NCI-H2227 (cell line): ENCODE data around the gene EPG5.
"Not testable (repeated sequence)": the region's sequence is repeated elsewhere in the genome, so short reads cannot be mapped to it uniquely, and the experiment has no call there.

Source experiments
- DNase-seq: peaks from one replicate; lab custom pipeline; 2025; ENCODE audit not compliant: unreplicated experiment; lab: John Stamatoyannopoulos, UW

Gene EPG5

DNA sequence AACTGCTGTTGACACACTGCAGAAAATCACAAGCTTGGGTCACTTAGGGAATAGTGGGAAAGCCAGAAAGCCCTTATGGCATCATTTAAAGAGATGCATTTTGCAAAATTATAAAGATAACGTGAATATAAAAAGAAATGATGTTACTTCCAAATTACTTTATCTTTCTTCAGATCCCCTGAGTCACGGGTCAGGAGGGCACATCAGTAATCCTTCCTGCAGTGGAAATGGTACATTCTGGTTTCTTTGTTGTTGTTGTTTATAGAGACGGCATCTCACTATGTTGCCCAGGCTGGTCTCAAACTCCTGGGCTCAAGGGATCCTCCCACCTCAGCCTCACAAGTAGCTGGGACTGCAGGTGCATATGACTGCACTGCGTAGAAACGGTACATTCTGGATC is 9.8 kb upstream of the EPG5 start:
- no peak for DNase-seq

DNA sequence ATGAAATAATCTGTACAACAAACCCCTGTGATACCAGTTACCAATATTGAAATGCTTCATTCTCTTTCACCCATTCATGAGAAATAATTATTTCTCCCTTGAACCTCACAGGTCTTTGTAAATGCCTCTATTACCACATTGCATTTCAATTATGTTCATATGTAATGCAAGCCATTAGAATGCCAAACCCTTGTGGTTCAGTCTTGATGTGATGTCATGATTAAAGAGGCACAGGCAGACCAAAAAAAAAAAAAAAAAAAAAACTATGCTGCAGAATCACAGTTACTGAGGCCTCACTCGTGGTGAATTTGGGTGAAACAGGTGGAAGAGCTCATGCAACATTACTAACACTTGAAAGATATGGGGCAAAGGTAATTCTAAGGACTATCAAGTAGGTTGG is 9.4 kb upstream of the EPG5 start:
- DNase-seq: no peak

DNA sequence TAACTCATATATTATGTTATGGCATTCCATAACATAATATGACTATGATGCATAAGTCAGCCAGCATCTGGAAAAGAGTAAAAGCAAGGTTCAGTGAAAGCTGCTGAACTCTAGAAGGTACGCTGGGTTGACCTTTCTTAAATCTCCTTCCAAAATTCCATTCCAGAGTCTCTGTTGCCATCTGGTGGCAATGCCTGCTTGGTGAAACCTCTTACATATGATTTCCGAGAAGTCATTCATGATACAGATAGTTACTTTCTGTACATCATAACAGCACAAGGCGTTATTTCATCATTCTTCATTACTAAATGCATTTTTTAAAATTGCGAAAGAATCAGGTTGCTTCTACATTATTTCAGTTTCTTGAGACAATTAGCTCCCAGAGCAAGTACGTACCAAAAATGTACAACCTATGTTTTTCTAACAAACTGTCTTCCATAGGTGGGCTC is 7.0 kb upstream of the EPG5 start:
- peak; percentile 78 for DNase-seq

DNA sequence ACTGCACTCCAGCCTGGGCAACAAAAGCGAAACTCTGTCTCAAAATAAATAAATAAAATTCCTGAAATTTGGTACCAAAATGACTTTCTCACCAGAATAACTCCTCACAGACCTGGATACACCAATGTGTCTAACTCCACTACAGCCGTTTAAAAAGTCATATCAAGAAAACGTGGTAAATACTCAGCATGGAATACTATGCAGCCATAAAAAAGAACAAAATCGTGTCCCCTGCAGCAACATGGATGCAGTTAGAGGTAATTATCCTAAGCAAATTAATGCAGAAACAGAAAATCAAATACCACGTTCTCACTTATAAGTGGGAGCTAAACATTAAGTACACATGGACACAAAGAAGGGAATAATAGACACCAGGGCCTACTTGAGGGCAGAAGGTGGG is 2.2 kb downstream of the EPG5 start:
- DNase-seq: not testable (repeated sequence)

GRCh38 chr18:45962866-45963265 is 4.3 kb downstream of the EPG5 start:
- DNase-seq: no peak

- no peak for DNase-seq
Measured at GRCh38 chr18:45962461-45962860, 4.7 kb downstream of the EPG5 start.

DNA sequence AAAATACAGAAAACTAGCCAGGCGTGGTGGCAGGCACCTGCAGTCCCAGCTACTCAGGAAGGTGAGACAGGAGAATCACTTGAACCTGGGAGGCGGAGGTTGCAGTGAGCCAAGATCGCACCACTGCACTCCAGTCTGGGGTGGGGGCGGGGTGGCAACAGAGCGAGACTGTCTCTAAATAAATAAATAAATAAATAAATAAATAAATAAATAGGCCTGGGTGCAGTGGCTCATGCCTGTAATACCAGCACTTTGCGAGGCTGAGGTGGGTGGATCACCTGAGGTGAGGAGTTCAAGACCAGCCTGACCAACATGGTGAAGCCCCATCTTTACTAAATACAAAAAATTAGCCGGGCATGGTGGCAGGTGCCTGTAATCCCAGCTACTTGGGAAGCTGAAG is 7.6 kb downstream of the EPG5 start:
- DNase-seq: not testable (repeated sequence)

DNA sequence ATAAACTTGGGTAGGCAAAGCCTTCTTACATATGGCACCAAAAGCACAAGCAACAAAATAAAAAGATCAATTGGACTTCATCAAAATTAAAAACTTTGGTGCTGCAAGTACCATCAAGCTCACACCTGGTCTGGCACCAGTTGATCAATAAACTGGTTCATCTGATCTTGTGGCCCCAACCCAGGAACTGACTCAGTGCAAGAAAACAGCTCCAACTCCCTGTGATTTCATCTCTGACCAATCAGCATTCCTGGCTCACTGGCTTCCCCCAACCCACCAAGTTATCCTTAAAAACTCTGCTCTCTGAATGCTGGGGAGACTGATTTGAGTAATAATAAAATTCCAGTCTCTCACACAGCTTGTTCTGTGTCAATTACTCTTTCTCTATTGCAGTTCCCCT is 8.4 kb downstream of the EPG5 start:
- no peak for DNase-seq

DNA sequence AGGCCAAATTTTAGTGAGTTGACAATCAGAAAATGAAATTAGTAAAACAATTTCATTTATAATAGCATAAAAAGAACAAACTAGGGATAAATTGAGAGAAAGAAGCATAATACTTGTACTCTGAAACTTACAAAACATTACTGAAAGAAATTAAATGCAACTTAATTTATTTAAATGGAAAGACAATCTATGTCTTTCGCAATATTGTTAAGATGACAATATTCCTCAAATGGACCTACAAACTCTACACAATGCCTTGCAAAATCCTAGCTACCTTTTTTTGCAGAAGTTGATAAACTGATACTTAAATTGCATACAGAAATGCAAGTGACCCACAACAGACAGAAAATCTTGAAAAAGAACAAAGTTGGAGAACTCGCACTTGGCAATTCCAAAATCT is 9.1 kb downstream of the EPG5 start:
- no peak for DNase-seq

DNA sequence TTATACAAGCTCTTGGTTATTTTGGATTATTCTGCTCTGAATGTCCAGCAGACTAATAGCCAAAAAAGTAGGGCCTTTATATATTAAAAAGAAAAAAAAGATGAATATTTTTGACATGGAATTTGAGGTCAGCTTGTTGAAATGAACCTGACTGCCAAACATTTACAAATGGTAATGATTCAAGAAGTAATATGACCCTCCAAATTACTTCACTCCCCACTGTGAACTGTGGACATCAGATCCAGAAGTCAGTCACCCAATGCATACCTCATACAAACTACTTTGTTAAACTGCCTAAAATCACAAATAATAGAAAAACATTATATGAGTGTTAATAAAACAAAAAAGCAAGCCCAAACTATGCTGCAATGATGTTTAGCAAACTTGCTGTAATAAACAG is 10.0 kb downstream of the EPG5 start:
- no peak for DNase-seq

- no peak for DNase-seq
Measured at GRCh38 chr18:45954070-45954934, 12.8 kb downstream of the EPG5 start.

DNA sequence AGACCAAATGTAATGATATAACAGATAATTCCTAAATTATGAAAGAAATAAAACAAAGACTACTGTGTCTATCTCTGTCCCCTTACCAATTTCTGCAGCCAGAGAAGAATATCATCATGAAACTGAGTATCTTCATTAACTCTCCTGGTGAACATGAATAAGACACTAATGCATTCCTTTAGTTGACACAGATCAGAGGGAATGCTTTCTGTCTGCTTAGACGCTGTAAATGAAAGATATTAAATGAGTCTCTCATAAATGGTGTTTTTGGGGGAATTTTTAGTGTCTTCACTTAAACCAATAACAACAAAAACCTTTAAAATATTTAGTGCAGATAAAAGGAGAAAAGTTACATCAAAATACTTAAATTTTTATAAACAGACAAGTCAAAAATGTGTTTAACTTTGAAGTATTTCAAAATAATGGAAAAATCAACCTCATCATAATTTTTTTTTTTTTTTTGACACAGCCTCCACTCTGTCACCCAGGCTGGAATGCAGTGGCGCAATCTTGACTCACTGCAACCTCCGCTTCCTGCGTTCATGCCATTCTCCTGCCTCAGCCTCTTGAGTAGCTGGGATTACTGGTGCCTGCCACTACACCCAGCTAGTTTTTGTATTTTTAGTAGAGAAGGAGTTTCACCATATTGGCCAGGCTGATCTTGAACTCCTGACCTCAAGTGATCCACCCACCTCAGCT is 16.0 kb downstream of the EPG5 start:
- no peak for DNase-seq

GRCh38 chr18:45945669-45946068 is 21.5 kb downstream of the EPG5 start:
- DNase-seq: no peak

DNA sequence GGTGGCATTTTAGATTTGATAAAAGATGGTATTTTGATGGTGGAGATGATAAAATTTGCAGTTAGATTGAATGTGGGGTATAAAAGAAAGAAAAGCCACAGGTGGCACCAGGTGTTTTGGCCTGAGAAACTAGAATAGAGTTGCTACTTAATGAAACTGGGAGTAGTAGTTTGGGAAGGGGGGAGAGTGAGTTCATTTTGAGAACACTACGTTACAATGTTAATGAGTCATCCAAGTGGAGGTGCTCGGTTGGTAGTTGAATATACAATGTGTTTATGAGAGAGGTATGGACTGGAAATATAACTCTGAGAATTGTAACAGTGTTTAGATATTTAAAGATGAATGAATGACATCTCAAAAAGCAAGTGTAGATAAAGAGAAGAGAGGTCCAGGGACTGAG is 26.4 kb downstream of the EPG5 start:
- DNase-seq: no peak

DNA sequence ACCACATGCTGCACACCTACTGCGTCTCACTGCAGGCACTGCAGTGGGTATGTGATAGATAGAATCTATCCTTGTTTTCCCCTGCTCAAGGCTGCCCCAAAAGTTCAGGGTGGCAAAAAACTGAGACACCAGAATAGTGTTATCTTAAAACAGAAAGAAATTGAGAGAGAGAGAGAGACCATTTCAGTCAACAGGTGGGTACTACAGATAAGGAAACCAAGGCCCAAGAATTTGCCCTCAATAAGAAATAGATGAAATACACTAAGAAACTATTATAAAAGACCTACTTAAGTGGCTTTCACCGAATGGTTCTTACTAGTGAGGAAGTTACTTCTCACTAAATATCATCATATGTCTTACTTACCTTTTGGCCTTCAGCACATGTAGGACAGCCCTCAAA is 27.9 kb downstream of the EPG5 start:
- no peak for DNase-seq

GRCh38 chr18:45938488-45938935 is 28.6 kb downstream of the EPG5 start:
- no peak for DNase-seq

- DNase-seq: no peak
Measured at GRCh38 chr18:45935591-45936335, 31.4 kb downstream of the EPG5 start.

- no peak for DNase-seq
Measured at GRCh38 chr18:45932708-45933107, 34.4 kb downstream of the EPG5 start.

DNA sequence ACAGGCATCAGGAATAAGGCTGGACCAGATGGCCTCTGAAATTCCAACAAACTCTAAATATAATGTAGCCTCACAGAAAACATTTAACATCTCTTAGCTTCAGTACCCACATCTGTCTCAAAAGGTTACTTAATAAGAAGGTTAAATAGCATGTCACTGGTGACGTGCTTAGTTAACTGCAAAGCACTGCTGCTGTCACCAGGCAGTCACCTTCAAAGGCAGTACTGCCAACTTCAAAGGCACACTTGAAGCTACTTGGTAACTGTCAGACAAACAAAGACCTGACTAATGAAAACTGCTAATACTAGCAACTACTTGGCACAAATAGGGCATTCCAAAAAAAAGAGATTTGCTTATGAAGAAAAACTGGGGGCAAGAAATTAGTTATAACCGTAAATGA is 36.2 kb downstream of the EPG5 start:
- DNase-seq: no peak

DNA sequence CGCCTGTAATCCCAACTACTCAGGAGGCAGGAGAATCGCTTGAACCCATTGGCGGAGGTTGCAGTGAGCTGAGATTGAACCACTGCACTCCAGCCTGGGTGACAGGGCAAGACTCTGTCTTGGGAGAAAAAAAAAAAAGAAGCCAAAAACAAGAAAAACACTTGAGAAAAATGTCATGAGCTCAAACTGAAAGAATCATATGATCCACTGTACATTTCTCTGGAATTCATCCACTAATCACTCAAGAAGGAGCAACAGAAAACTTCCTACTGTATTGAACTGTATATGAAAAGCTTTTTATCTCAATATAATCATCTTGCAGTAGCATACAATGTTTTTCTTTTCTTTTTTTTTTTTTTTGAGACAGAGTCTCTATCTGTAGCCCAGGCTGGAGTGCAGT is 40.4 kb downstream of the EPG5 start:
- no peak for DNase-seq

GRCh38 chr18:45926085-45926484 is 41.0 kb downstream of the EPG5 start:
- DNase-seq: no peak

DNA sequence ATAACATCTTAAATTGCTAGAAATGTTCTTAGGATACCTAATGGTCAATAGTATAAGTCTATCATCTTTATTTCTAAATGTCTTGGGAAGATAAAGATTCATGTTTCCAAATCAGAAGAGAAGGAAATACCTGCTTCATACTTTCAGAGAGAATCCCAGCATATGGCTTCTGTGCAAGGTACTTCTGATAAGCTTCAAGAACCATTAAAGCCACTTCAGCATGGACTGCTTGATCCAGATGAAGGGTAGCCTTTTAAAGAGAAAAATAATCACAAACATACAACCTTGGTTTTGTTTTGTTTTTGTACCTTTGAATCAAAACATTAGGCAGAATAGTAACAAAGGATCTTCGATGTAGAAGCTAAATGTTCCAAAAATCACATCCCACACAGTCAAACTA is 44.0 kb downstream of the EPG5 start:
- no peak for DNase-seq
